Amniotic stem cell (primary cell): Measurements from ENCODE around the gene MISFA.
"Not testable (repeated sequence)": the region's sequence is repeated elsewhere in the genome, so short reads cannot be mapped to it uniquely, and the experiment has no call there.

Source experiments
- DNase-seq: peaks from one replicate; lab custom pipeline; 2025; lab: John Stamatoyannopoulos, UW

Gene MISFA

DNA sequence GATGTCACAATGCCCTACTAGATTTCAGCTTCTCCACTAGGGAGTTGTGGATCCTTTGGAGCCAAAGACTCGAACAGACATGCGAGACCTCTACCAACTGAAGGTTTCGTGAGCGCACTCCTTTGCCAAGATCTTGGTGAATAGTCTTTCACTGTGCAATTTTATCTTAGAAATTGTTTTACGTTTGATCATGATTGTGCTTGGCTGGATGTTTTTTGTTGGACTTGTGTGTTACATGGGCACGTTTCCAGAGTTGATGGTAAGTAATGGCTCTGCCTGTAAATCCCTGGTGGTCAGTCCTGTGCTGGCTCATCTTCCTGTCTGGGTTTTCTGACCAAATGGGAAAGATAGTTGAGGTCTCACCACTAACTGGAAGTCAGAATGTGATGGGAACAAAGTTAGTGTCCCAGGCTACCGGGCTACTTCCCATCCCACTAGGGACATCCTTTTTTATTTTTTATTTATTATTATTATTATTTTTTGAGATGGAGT, at the start of gene MISFA:
MISFA (plus strand) TSS at position 51 of the 492 bp plus-strand sequence; CDS start at position 191, 140 bp downstream.
- no peak for DNase-seq

GRCh38 chr11:18563090-18563730, 36.4 kb upstream of the MISFA start:
- no peak for DNase-seq

DNA sequence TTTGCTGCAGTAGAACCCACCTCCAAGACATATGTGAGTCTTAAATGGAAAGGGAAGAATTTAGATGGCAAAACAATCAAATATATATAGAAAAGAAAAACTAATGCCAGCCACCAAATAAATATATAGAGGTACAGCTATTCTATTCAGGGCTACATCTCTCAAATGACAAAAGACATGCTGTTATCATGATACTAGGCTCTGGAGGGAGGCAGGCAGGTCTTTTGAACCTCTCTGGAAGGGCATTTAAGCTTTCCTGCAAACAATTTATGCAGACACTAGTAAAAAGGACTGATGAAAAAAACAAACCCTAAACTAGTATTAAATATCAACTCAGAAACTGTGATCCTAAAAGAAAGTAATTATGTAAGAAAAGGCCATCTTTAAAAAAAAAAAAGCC, 35.4 kb upstream of the MISFA start:
- DNase-seq, result no peak

DNA sequence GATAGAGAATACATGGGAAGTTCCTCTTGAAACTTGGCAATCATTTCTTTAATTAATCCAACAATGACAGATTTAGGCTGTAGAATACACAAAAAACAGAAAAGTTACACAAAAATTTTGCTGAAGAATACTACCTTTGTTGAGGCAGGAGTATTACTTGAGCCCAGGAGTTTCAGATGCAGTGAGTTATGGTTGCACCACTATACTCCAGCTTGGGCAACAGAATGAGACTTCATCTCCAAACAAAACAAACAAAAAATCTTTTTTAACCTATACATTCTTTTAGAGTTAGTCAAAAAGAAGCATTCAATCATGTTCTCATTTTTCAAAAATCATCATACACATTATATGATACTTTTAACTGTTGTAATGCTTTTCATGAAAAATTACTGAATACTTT, 33.2 kb upstream of the MISFA start:
- no peak for DNase-seq

DNA sequence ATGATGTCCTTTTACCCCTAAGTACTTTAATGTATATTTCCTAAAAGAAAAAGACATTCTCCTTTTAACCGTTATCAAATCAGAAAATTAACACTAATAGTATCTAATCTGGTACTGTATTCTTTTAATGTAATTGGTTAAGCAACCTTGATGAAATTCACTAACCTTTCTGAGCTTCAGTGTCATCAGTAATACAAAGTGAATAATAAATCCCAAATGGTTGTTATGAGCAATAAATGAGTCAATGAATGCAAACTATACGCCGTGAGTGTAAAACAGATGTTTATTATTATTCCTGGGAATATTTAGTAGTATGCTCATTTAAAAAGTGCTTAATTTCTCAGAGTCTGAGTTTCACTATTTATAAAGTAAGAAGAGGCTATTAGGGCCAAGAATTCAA, 32.5 kb upstream of the MISFA start:
- no peak for DNase-seq

DNA sequence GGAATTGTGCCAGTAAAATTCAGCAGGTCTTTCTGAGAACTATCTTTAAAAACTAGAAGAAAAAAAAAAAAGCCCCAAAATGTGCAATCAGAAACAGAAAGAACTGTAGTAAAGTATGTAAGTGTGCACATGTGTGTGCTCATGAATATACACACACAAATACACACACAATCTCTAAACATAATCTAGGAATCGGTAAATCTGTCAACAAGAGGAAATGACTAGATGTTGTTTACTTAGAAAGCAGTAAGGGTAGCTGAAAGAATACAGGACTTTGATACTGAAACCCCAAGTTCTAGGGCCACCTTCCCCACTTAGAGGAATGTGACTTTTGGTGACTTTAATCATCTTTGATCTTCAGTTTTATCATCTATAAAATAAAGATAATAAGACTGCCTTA, 24.2 kb upstream of the MISFA start:
- no peak for DNase-seq

DNA sequence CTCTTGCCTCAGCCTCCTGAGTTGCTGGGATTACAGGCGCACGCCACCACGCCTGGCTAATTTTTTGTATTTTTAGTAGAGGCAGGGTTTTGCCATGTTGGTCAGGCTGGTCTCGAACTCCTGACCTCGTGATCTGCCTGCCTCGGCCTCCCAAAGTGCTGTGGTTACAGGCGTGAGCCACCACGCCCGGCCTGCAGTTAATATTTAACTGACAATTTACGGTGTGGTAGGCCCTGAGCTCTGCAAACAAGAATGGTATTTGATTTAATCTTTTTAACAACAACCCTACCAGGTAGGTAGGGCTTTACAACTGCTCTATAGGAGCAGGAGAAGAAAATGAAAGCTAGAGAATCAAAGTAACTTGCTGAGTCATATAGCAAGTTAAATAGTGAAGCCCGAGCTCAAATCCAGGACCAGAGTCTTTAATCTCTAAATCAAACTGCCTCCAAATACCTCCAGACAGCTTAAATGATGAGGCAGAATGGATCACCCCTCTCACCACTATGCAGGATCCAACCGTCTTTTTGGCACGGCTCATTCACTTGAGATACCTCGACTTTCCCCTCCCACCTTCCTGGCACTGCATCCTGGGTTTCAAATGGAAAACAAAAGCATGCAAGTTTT, 20.5 kb upstream of the MISFA start:
- DNase-seq, result no peak

DNA sequence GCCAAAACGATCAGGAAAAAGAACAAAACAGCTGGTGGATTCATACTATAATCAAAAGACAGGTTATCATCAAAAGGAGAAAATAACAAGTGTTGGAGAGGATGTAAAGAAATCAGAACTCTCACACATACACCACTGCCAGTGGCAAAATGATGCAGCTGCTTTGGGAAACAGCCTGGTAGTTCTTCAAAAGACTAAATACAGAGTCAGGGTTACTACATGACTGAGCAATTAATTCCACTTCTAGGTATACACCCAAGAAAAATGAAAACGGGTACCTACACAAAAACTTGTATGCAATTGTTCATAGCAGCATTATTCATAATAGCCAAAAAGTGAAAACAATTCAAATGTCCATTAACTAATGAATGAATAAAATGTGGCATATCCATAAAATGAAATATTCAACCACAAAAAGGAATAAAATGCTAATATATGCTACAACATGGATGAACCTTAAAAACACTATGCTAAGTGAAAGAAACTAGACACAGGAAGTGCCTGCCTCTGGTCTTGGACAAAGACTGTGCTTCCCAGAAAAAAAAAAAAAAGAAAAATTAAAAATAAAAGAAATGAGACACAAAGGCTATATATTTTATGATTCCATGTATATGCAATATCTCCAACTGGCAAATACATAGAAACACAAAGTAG, 19.3 kb upstream of the MISFA start:
- DNase-seq, result no peak

DNA sequence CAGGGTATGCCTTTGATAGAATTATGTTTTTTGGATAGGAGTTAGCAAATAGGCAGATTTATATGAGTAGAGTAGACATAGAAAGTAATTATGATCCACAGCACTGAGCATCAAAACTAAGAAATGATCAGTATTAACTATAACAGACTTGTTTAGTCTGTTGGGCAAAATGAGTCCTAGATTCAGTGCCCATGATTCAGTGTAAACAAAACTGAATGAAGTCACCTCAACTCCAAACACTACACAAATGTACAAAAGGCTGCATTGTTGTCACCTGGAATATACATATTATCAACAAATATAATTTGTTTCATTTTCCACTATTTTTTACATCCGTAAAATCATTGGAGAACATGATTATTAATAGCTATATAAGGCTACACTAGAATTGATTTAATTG, 17.8 kb upstream of the MISFA start:
- DNase-seq, result no peak

DNA sequence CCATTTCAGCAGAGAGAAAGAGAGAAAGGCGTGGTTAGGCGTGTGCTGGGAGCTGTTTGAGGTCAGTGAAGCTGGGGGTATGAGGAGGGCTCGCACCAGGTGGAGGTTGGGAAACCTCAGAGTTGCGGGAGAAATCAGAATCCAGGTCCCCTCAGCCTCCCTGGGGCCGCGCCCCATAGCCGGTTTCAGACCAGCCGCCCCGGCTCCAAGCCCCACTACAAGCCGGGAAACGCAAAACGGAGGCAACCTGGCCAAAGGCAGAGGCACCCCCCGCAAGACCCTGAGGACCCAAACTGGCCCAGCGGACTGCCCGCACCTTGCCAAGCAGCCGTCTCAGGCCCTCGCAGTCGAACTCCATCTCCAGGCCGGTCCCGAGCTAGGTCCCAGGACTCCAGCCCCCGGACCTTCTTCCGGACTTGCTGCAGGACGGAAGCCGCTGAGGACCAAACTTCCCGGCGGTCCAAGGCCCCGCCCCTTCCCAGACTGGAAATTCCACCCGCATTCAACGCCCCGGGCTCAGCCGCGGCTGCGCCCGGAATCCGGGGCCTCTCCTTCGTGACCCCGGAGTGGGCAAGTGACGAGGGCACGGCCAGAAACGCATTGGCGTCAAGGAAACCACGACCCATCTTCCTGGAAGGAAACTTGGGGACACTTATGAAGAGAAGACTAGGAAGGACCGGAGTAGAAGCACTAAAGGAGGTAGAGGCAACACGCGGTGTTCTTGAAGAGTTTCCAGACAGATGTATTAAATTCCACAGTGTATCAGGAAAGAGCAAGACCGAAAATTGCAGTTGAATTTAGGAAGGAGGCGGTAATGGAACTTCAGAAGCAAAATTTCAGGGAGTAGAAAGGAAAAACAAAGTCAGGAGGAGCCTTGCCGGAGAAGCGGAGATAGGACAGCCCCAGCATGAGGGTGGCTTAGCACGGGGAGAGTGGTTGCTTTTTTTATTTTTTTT, 11.0 kb upstream of the MISFA start, which contains the start of gene UEVLD:
UEVLD (minus strand) TSS at position 438 of the 956 bp plus-strand sequence; CDS start at position 358, 80 bp downstream.
- DNase-seq, result peak; percentile 76

GRCh38 chr11:18590571-18590970, 9.0 kb upstream of the MISFA start:
- no peak for DNase-seq

GRCh38 chr11:18594088-18594487, 5.5 kb upstream of the MISFA start:
- DNase-seq, result not testable (repeated sequence)

DNA sequence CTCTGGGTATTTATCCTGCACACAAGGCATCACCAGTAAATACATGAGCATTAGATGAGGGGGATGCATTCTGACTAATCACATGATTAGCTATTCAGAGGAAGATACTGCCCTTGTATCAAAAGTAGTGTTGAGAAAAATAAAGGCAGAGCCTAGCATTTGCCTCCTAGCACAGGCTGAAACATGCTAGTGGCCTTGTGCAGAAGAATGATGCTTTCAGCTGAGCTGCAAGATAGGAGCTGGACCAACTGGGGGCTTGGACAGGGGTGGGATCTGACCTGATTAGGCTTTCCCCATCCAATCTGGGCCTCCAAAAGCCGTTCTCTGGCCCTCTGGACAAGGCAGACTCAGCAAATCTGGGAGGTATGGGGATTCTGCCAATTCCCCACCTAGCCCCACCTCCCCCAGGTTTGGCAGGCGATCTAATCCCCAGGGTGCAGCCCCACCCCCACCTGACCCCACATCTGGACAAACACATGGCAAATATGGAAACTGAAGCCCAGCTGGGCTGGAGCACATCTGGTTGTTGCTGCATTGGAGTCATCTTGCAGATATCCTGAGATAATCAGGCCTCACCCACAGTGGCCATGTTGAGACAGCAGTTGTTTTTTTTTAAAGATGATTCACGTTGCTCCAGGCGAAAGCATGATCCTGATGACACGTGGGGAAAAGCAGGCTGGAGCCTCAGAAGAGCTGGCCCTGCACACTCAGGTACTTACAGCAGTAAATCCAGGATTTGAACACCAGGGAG, 4.4 kb upstream of the MISFA start:
- DNase-seq, result no peak

DNA sequence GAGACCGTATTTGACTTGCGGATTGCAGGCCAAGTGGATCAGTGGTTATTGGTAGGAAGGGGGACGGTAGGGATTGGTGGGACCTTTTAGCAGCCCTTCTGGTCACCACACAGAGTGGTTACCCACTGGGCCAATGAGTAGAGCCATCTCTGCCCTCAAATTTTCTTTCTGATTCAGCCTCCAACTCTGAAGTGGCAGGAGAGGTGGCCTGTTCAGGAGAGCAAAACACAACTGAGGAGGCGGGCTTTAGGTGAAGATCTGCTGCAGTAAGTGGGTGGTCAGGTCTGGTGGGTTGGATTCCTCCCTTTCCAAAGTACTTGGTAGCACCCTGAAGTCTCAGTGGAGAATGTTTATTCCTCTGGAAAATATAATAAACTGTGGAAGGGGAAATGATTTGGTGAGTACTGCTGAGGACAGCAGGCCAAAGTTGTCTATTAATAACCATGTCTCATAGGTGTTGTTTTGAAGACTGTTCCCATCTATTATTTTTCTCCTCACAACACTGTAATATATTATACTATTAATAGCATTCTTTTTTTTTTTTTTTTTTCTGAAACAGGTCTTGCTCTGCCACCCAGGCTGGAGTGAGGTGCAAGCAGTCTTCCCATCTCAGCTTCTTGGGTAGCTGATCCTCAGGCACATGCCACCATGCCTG, 1.5 kb downstream of the MISFA start:
- DNase-seq, result no peak

DNA sequence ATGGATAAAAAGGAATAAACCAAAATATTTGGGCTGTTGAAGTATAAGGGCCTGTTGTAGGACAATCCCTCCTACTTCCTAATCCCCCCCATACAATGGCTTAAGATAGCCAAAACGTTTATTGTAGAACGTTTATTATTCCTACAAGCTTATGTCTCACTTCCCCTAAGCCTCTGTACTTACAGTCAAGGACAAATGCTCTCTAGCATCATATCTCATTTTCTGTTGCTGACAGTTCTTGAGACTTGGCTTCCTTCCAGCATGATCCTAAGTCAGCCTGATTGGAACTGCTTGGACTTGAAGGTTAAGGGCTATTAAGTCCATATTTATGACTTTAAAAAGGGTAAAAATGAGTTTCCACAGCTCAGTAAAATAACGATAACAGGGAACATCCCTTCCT, 8.8 kb downstream of the MISFA start:
- no peak for DNase-seq

DNA sequence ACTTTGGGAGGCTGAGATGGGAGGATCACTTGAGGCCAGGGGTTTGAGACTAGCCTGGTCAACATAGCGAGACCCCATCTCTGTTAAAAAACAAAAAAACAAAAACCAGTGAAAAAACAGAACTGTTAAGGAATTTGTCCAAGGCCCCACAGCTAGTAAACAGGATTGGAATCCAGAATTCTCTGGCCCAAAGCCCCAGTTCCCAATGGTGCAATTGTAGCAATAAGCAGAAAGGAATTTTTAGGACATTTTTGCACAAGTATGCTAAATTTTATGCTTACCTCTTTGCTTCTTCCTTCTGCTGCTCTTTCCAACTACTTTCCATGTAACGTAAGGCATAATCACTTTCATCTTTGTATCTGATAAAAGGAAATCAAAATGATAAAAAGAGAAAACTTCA, 11.6 kb downstream of the MISFA start:
- no peak for DNase-seq

DNA sequence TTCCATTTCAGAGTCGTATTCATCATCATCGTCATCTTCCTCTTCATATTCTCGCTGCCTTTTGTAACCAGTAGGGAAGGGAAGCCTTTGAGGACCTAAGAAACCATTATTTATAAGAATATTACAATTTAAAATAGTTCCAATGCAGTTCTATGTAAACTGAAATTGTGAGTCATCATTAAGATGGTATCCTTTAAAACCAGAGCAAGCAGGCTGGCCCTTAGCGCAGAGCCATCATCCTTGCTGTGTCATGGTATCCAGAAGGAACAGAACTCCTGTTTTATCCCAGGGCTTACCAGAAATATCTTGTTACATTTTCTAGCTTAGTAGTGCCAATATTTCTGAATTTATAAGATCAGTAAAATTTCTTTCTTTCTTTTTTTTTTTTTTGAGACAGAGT, 12.8 kb downstream of the MISFA start:
- no peak for DNase-seq

GRCh38 chr11:18614667-18615066, 15.1 kb downstream of the MISFA start:
- no peak for DNase-seq

DNA sequence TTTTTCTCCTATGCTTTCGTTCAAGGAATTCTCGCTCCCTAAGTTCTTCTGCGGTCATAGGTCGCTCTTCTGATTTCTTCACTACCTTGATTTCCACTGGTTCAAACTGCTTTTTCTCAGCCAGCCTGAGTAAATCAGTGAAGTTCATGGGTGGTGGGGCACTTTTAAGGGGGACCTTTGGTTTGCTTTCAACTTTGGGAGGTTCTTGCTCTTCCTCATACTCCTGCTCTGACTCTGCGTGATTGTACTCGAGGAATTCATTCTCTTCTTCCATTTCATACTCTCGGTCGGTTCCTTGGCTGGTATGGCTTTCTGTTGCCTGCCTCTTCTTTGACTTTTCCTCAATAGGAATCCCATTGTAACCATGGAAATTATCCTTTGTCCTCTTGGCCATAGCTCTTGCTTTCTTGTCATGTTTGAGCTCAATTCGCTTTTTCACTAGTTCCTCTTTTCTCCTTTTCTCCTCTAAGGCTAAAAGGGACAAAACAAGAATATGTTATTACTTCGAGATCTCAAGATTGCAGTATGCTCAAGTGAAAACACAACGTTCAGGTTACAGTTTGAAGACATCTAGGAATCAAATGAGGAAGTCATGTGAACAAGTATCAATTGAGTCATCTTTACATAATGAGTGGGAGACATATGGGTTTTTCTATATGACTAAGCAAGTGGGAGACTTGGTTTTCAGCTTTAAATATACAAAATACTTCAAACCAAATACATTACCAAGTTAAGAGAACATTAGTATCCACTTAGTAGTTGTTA, 16.2 kb downstream of the MISFA start:
- DNase-seq, result no peak
